GM12892 (cell line): Measurements from ENCODE around the gene FUOM.

Source experiments
- POLR2A ChIP-seq: IDR thresholded peaks from 2 replicates; pipeline ENCODE4 v1.6.1; 2011; ENCODE audit warnings: low read depth, low read length, control low read depth
- TAF1 ChIP-seq: IDR thresholded peaks from 2 replicates; pipeline ENCODE4 v1.6.1; 2011; ENCODE audit warnings: low read depth, mild to moderate bottlenecking, control low read depth, low read length, borderline replicate concordance

- no peak for TF ChIP-seq TAF1
- no peak for TF ChIP-seq POLR2A
Observed at GRCh38 chr10:133341983-133342382, 15.8 kb downstream of the FUOM start.
